Panc1 (cell line): ENCODE data around the gene STX2. TPM values are rescaled to one million over a fixed set of nuclear protein-coding genes. Genes with fewer than 3 reads are reported as not detected.

Experiments used
- ATAC-seq: fragments of 200-7000 bp; cut with Tn5 transposase; 2 replicates; pipeline ENCODE4 v1.9.1; 2020; ENCODE audit warnings: mild to moderate bottlenecking, moderate library complexity
- BruUV-seq: library from RNA; stranded (reverse); fragments of 400-500 nt; replicated peaks from 2 replicates; lab custom pipeline; 2021; lab: Mats Ljungman, UMichigan
- CTCF ChIA-PET: fragments of 300-600 bp; sonication (Branson Sonifier 250); formaldehyde crosslinking; loops from one replicate; lab custom pipeline; 2022; ENCODE audit warnings: antibody characterized with exemption; lab: Charles Lee
- POLR2A ChIA-PET: fragments of 300-600 bp; sonication (Branson Sonifier 250); formaldehyde crosslinking; loops from one replicate; lab custom pipeline; 2022; ENCODE audit warnings: antibody characterized with exemption; lab: Charles Lee
- DNase-seq: peaks from one replicate; pipeline ENCODE4 v3.0.0-alpha.2; 2010; ENCODE audit warnings: low read depth, low spot score
- H3K27ac ChIP-seq: 2 replicates; pipeline ENCODE4 v1.5.1; 2011; ENCODE audit warnings: mild to moderate bottlenecking, low read length, inconsistent platforms
- H3K27me3 ChIP-seq: fragments of 200-500 bp; sonication (Bioruptor generic); 2 replicates; pipeline ENCODE4 v1.6.0; 2014; ENCODE audit warnings: low read length, inconsistent platforms; ENCODE audit not compliant: control insufficient read depth, insufficient read depth
- H3K36me3 ChIP-seq: fragments of 200-500 bp; sonication (Bioruptor generic); 2 replicates; pipeline ENCODE4 v1.5.1; 2014; ENCODE audit warnings: inconsistent platforms, mild to moderate bottlenecking, low read length, moderate library complexity; ENCODE audit not compliant: control insufficient read depth, insufficient read depth
- H3K4me1 ChIP-seq: 2 replicates; pipeline ENCODE4 v1.5.1; 2011; ENCODE audit warnings: inconsistent platforms, mild to moderate bottlenecking, low read length, moderate library complexity; ENCODE audit not compliant: control insufficient read depth, insufficient read depth
- H3K4me3 ChIP-seq, 2 experiments: 2 replicates each; pipeline ENCODE4 v1.5.1; 2011 to 2012; ENCODE audit warnings: low read depth in 2 of 2, low read length in 2 of 2, mild to moderate bottlenecking in 2 of 2, inconsistent platforms in 1 of 2, moderate library complexity in 1 of 2
- H3K9me3 ChIP-seq: fragments of 200-500 bp; sonication (Bioruptor generic); 2 replicates; pipeline ENCODE4 v1.5.1; 2014; ENCODE audit warnings: low read depth, mild to moderate bottlenecking, inconsistent platforms, low read length, moderate library complexity; ENCODE audit not compliant: control insufficient read depth, insufficient read depth
- CTCF ChIP-seq: fragments of 450-650 bp; IDR thresholded peaks from 2 replicates; pipeline ENCODE4 v1.5.1; 2017; ENCODE audit warnings: mild to moderate bottlenecking
- POLR2AphosphoS5 ChIP-seq: IDR thresholded peaks from 2 replicates; pipeline ENCODE4 v1.6.1; 2012; ENCODE audit warnings: mild to moderate bottlenecking, low read depth, low read length, moderate library complexity
- REST ChIP-seq, 2 experiments: IDR thresholded peaks; 2 replicates each; pipeline ENCODE4 v1.6.1; 2011 to 2012; ENCODE audit warnings: low read depth in 2 of 2, control low read depth in 1 of 2, low read length in 1 of 2, mild to moderate bottlenecking in 1 of 2, moderate library complexity in 1 of 2; ENCODE audit not compliant: insufficient read depth in 1 of 2
- SIN3A ChIP-seq: IDR thresholded peaks from 2 replicates; pipeline ENCODE4 v1.6.1; 2012; ENCODE audit warnings: low read depth, mild to moderate bottlenecking, low read length, moderate library complexity, borderline replicate concordance; ENCODE audit not compliant: insufficient read depth
- TCF7L2 ChIP-seq: IDR thresholded peaks from 2 replicates; pipeline ENCODE4 v1.6.1; 2011; ENCODE audit warnings: mild to moderate bottlenecking, low read depth, low read length, inconsistent platforms
- in situ Hi-C: cut with HindIII; loops from 2 replicates; pipeline ENCODE4 v1.10.0; 2016; ENCODE audit warnings: low sequenced_read_pairs, low pct_unique_long_range_greater_than_20kb
- intact Hi-C: fragments of 100-400 bp; cut with micrococcal nuclease; formaldehyde crosslinking; loops from one replicate; pipeline ENCODE4 v1.10.0; 2022; ENCODE audit not compliant: unreplicated experiment
- total RNA-seq: library from RNA; stranded (reverse); gene quantifications from one replicate; pipeline ENCODE4 v1.2.1, GENCODE V29; 2021; ENCODE audit not compliant: unreplicated experiment

Gene STX2
- total RNA-seq, 1 experiment from 2014 or later, result 34.0 TPM

- in situ Hi-C loops (no loop called here), intact Hi-C loops (no loop called here)
- Histone ChIP-seq H3K27ac (no peak overlapping the region), H3K4me1 (no peaks in the 10 kb centered on the region), H3K36me3 (no peaks in the 10 kb centered on the region), H3K9me3 (no peaks in the 10 kb centered on the region), H3K27me3 (no peaks in the 10 kb centered on the region), H3K4me3 (no peak overlapping the region)
- BruUV-seq, result no TSS peak
- ATAC-seq (no peak), DNase-seq (no peak)
- no peak for TF ChIP-seq POLR2AphosphoS5
- no peak for TF ChIP-seq TCF7L2
- TF ChIP-seq CTCF, result no peak
- TF ChIP-seq REST (IDR thresholded peaks at IDR 0.05; ENCODE audit: insufficient read depth in 1 of 2, low read depth in 2 of 2, low read length in 1 of 2), result no peak
- TF ChIP-seq SIN3A, result no peak
- ChIA-PET CTCF (no interaction called here), POLR2A (no interaction called here)
These were observed 33.4 kb downstream of the STX2 start for GRCh38 chr12:130805635-130806034.

- BruUV-seq, result no TSS peak
- no peaks in the 10 kb centered on the region for H3K27me3 ChIP-seq
- in situ Hi-C loops (no loop called here), intact Hi-C loops (no loop called here)
- no peak for ATAC-seq
- POLR2A ChIA-PET, result no interaction called here
- H3K4me1 ChIP-seq, result no peaks in the 10 kb centered on the region
- no peaks in the 10 kb centered on the region for H3K36me3 ChIP-seq
- no peaks in the 10 kb centered on the region for H3K9me3 ChIP-seq
- no peak overlapping the region for H3K4me3 ChIP-seq
- DNase-seq, result no peak
- no peak overlapping the region for H3K27ac ChIP-seq
- CTCF ChIA-PET, result interaction anchor here (0.6 kb wide), 1 partner anchor 13 kb away, joined by 4 read pairs; no protein-coding TSS in a partner anchor
- no peak for TF ChIP-seq SIN3A
- TF ChIP-seq TCF7L2, result no peak
- no peak for TF ChIP-seq REST (IDR thresholded peaks at IDR 0.05; ENCODE audit: insufficient read depth in 1 of 2, low read depth in 2 of 2, low read length in 1 of 2)
- no peak for TF ChIP-seq CTCF
- TF ChIP-seq POLR2AphosphoS5, result no peak
These were observed 34.8 kb downstream of the STX2 start for GRCh38 chr12:130804216-130804615.
